Measurements from ENCODE around the gene CCDC50. TPM values are rescaled to one million over a fixed set of nuclear protein-coding genes. Genes with fewer than 3 reads are reported as not detected.

Gene CCDC50
- total RNA-seq, 4 donors from 2014 or later, result 133 to 248 (median 194) TPM

DNA sequence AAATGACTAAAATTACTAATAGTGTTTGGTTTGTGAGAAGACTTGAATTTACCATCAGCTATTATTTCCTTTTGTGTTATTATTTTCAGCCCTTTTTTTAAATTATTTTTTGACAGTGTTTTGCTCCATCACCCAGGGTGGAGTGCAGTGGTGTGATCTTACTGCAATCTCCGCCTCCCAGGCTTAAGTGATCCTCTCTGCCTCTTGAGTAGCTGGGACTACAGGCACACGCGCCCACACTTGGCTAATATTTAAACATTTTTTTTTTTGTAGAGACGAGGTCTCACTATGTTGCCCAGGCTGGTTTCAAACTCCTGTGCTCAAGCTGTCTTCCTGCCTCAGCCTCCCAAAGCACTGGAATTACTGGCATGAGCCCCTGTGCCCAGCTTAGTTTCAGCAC is 32.8 kb downstream of the CCDC50 start:
- 68 to 72% methylated on average over 2 to 4 of the region's 4 CpGs for WGBS, 2 donors (ENCODE audit: low coverage in 1 of 2)
- Histone ChIP-seq H3K27me3 (no peaks in the 10 kb centered on the region), H3K36me3 (peaks cover 0 to 69% of the 10 kb centered on the region in 2 donors), H3K4me1 (peaks cover 0 to 54% (median 5%) of the 10 kb centered on the region in 3 donors), H3K9me3 (no peaks in the 10 kb centered on the region), H3K4me3 (no peak overlapping the region), H3K27ac (no peak overlapping the region)
- TF ChIP-seq CTCF (IDR thresholded peaks at IDR 0.05) (no peak), EP300 (IDR thresholded peaks at IDR 0.05) (no peak), POLR2A (IDR thresholded peaks at IDR 0.05) (no peak), POLR2AphosphoS5 (IDR thresholded peaks at IDR 0.05) (no peak)
- ATAC-seq, result no peak

GRCh38 chr3:191362524-191363090 is 33.4 kb downstream of the CCDC50 start:
- H3K9me3 ChIP-seq, result no peaks in the 10 kb centered on the region
- ATAC-seq, result no peak
- no peak overlapping the region for H3K4me3 ChIP-seq
- no peak overlapping the region for H3K27ac ChIP-seq
- H3K27me3 ChIP-seq, result no peaks in the 10 kb centered on the region
- H3K4me1 ChIP-seq, result peaks cover 0 to 49% (median 5%) of the 10 kb centered on the region in 3 donors
- WGBS, 2 donors (ENCODE audit: low coverage in 1 of 2), result 84 to 94% methylated on average over 2 of the region's 2 CpGs
- no peak for TF ChIP-seq POLR2AphosphoS5 (IDR thresholded peaks at IDR 0.05)
- TF ChIP-seq EP300 (IDR thresholded peaks at IDR 0.05), result no peak
- TF ChIP-seq CTCF (IDR thresholded peaks at IDR 0.05), result no peak
- no peak for TF ChIP-seq POLR2A (IDR thresholded peaks at IDR 0.05)
- H3K36me3 ChIP-seq, result peaks cover 0 to 72% of the 10 kb centered on the region in 2 donors

- H3K27me3 ChIP-seq, result no peaks in the 10 kb centered on the region
- H3K36me3 ChIP-seq, result peaks cover 0 to 67% of the 10 kb centered on the region in 2 donors
- no peak for ATAC-seq
- 95 to 98% methylated on average over 4 of the region's 4 CpGs for WGBS, 2 donors (ENCODE audit: low coverage in 1 of 2)
- H3K4me3 ChIP-seq, result no peak overlapping the region
- peaks cover 0 to 42% (median 5%) of the 10 kb centered on the region in 3 donors for H3K4me1 ChIP-seq
- no peak for TF ChIP-seq EP300 (IDR thresholded peaks at IDR 0.05)
- TF ChIP-seq CTCF (IDR thresholded peaks at IDR 0.05), result no peak
- TF ChIP-seq POLR2A (IDR thresholded peaks at IDR 0.05), result no peak
- TF ChIP-seq POLR2AphosphoS5 (IDR thresholded peaks at IDR 0.05), result no peak
- H3K27ac ChIP-seq, result no peak overlapping the region
- H3K9me3 ChIP-seq, result no peaks in the 10 kb centered on the region
Observed at GRCh38 chr3:191363221-191363620, 34.0 kb downstream of the CCDC50 start.

- 36% methylated on average over 2 of the region's 2 CpGs; no CpG with 5 or more reads in 1 of the 2 donors for whole genome bisulfite sequencing, 2 donors (ENCODE audit: low coverage in 1 of 2)
- H3K4me1 ChIP-seq, result peaks cover 0 to 16% (median 0%) of the 10 kb centered on the region in 3 donors
- no peaks in the 10 kb centered on the region for H3K27me3 ChIP-seq
- H3K9me3 ChIP-seq, result no peaks in the 10 kb centered on the region
- H3K36me3 ChIP-seq, result peaks cover 0 to 63% of the 10 kb centered on the region in 2 donors
- no peak for TF ChIP-seq EP300 (IDR thresholded peaks at IDR 0.05)
- no peak for TF ChIP-seq CTCF (IDR thresholded peaks at IDR 0.05)
- TF ChIP-seq POLR2AphosphoS5 (IDR thresholded peaks at IDR 0.05), result no peak
- TF ChIP-seq POLR2A (IDR thresholded peaks at IDR 0.05), result no peak
- ATAC-seq, result no peak
- no peak overlapping the region for H3K27ac ChIP-seq
- H3K4me3 ChIP-seq, result no peak overlapping the region
Observed at GRCh38 chr3:191366675-191367074, 37.5 kb downstream of the CCDC50 start.
